ENCODE measurements around the gene LRG1. TPM values are rescaled to one million over a fixed set of nuclear protein-coding genes. Genes with fewer than 3 reads are reported as not detected.
A peak's percentile ranks its signal among the peaks of the same experiment; 100 is the strongest.

Gene LRG1
- total and polyA plus RNA-seq, 12 donors, result 0.33 to 52.5 (median 1.6) TPM; not detected in 1

- no peak overlapping the region for H3K27ac ChIP-seq
- no peaks in the 10 kb centered on the region for H3K4me1 ChIP-seq (replicated peaks in 1 of 2)
- intact Hi-C loops (cut with DNase I), result no loop called here
- no peaks in the 10 kb centered on the region for H3K9me3 ChIP-seq (replicated peaks in 1 of 3)
- peak in 1 of 7 donors; percentile 7 for DNase-seq
- H3K4me3 ChIP-seq, result no peak overlapping the region
- 81 to 87% (median 85%) methylated on average over 6 to 14 of the region's 14 CpGs for WGBS, 4 donors
- H3K27me3 ChIP-seq, result no peaks in the 10 kb centered on the region
- H3K36me3 ChIP-seq (replicated peaks in 1 of 2), result peaks cover 0 to 32% of the 10 kb centered on the region in 2 donors
- TF ChIP-seq POLR2A (IDR thresholded peaks at IDR 0.05) (no peak), CTCF (IDR thresholded peaks at IDR 0.05) (no peak)
Observed at GRCh38 chr19:4548238-4548584, 8.4 kb upstream of the LRG1 start.

- peaks cover 0 to 27% of the 10 kb centered on the region in 2 donors for H3K36me3 ChIP-seq (replicated peaks in 1 of 2)
- TF ChIP-seq POLR2A (IDR thresholded peaks at IDR 0.05) (no peak), CTCF (IDR thresholded peaks at IDR 0.05) (peak in 1 of 6 experiments; percentile 25)
- WGBS, 4 donors, result 61 to 65% (median 62%) methylated on average over 16 to 32 of the region's 32 CpGs
- no peaks in the 10 kb centered on the region for H3K9me3 ChIP-seq (replicated peaks in 1 of 3)
- no peak overlapping the region for H3K27ac ChIP-seq
- peak in 6 of 7 donors; percentile 59 to 74 (median 68) for DNase-seq
- no peaks in the 10 kb centered on the region for H3K4me1 ChIP-seq (replicated peaks in 1 of 2)
- intact Hi-C loops (cut with DNase I), result no loop called here
- no peak overlapping the region for H3K4me3 ChIP-seq
- H3K27me3 ChIP-seq, result no peaks in the 10 kb centered on the region
Observed at GRCh38 chr19:4547303-4548237, 7.7 kb upstream of the LRG1 start.

GRCh38 chr19:4543842-4544647 is 4.2 kb upstream of the LRG1 start:
- Histone ChIP-seq H3K27ac (no peak overlapping the region), H3K9me3 (replicated peaks in 1 of 3) (peaks cover 0 to 4% (median 0%) of the 10 kb centered on the region in 3 donors), H3K36me3 (replicated peaks in 1 of 2) (peaks cover 0 to 3% of the 10 kb centered on the region in 2 donors), H3K27me3 (no peaks in the 10 kb centered on the region), H3K4me1 (replicated peaks in 1 of 2) (peaks cover 0 to 19% of the 10 kb centered on the region in 2 donors), H3K4me3 (no peak overlapping the region)
- TF ChIP-seq CTCF (IDR thresholded peaks at IDR 0.05), result no peak
- no peak for TF ChIP-seq POLR2A (IDR thresholded peaks at IDR 0.05)
- intact Hi-C loops (cut with DNase I), result no loop called here
- peak in 1 of 7 donors; percentile 9 for DNase-seq
- 89 to 96% (median 91%) methylated on average over 32 to 81 of the region's 87 CpGs for WGBS, 4 donors

All from adrenal gland (tissue), 12 donors.